Measurements from ENCODE around the gene STPG2. TPM values are rescaled to one million over a fixed set of nuclear protein-coding genes. Genes with fewer than 3 reads are reported as not detected.

STPG2 gene
- total and polyA plus RNA-seq, 8 donors, result 0.11 to 1.0 (median 0.64) TPM

GRCh38 chr4:97900229-97900628, 243.0 kb downstream of the STPG2 start:
- Histone ChIP-seq H3K9me3 (no peaks in the 10 kb centered on the region), H3K4me3 (no peak overlapping the region), H3K27ac (no peak overlapping the region), H3K4me1 (no peaks in the 10 kb centered on the region), H3K27me3 (no peaks in the 10 kb centered on the region), H3K36me3 (no peaks in the 10 kb centered on the region)
- intact Hi-C loops (cut with DNase I), result no loop called here
- no peak for TF ChIP-seq CTCF (IDR thresholded peaks at IDR 0.05)
- DNase-seq (no peak), FAIRE-seq (no peak), ATAC-seq (no peak)
- WGBS, 2 donors, result 35 to 68% methylated on average over 2 of the region's 2 CpGs

- Histone ChIP-seq H3K4me3 (no peak overlapping the region), H3K36me3 (no peaks in the 10 kb centered on the region), H3K27me3 (no peaks in the 10 kb centered on the region), H3K4me1 (no peaks in the 10 kb centered on the region), H3K27ac (no peak overlapping the region), H3K9me3 (no peaks in the 10 kb centered on the region)
- WGBS, 2 donors, result 56 to 66% methylated on average over 1 of the region's 1 CpG
- intact Hi-C loops (cut with DNase I), result no loop called here
- no peak for TF ChIP-seq CTCF (IDR thresholded peaks at IDR 0.05)
- FAIRE-seq (no peak), ATAC-seq (no peak), DNase-seq (no peak)
Observed at GRCh38 chr4:97892592-97893266, 250.5 kb downstream of the STPG2 start.

- H3K9me3 ChIP-seq, result no peaks in the 10 kb centered on the region
- no peak overlapping the region for H3K27ac ChIP-seq
- no peaks in the 10 kb centered on the region for H3K36me3 ChIP-seq
- intact Hi-C loops (cut with DNase I), result no loop called here
- DNase-seq (no peak), FAIRE-seq (no peak), ATAC-seq (no peak)
- 76 to 93% methylated on average over 2 of the region's 2 CpGs for WGBS, 2 donors
- H3K27me3 ChIP-seq, result no peaks in the 10 kb centered on the region
- TF ChIP-seq CTCF (IDR thresholded peaks at IDR 0.05), result no peak
- no peaks in the 10 kb centered on the region for H3K4me1 ChIP-seq
- H3K4me3 ChIP-seq, result no peak overlapping the region
Observed at GRCh38 chr4:97879942-97880341, 263.3 kb downstream of the STPG2 start.

- TF ChIP-seq CTCF (IDR thresholded peaks at IDR 0.05), result no peak
- intact Hi-C loops (cut with DNase I), result no loop called here
- no peaks in the 10 kb centered on the region for H3K9me3 ChIP-seq
- 58 to 76% methylated on average over 4 of the region's 4 CpGs for WGBS, 2 donors
- H3K4me3 ChIP-seq, result no peak overlapping the region
- no peak for DNase-seq
- no peak overlapping the region for H3K27ac ChIP-seq
- peaks cover 9 to 16% (median 10%) of the 10 kb centered on the region in 3 donors for H3K4me1 ChIP-seq
- ATAC-seq, result no peak
- no peaks in the 10 kb centered on the region for H3K36me3 ChIP-seq
- no peaks in the 10 kb centered on the region for H3K27me3 ChIP-seq
- no peak for FAIRE-seq
Observed at GRCh38 chr4:97868097-97868496, 275.2 kb downstream of the STPG2 start.

GRCh38 chr4:97867557-97868091, 275.7 kb downstream of the STPG2 start:
- Histone ChIP-seq H3K9me3 (no peaks in the 10 kb centered on the region), H3K27me3 (no peaks in the 10 kb centered on the region), H3K4me3 (no peak overlapping the region), H3K4me1 (peaks cover 9 to 16% (median 10%) of the 10 kb centered on the region in 3 donors), H3K27ac (no peak overlapping the region), H3K36me3 (no peaks in the 10 kb centered on the region)
- no peak for TF ChIP-seq CTCF (IDR thresholded peaks at IDR 0.05)
- WGBS, 2 donors, result 8 to 15% methylated on average over 1 of the region's 1 CpG
- intact Hi-C loops (cut with DNase I), result no loop called here
- DNase-seq, result no peak
- no peak for FAIRE-seq
- peak in 3 of 4 donors; percentile 37 to 68 (median 67) for ATAC-seq
